Stimulated activated CD4-positive, alpha-beta T cell treated with anti-CD3 and anti-CD28 coated beads, Interleukin-2, amount 100 ng/mL, for 48 hours (primary cell): Measurements from ENCODE around the gene GABRR3.

Experiments
- DNase-seq, 2 donors: peaks; one replicate each; pipeline ENCODE4 v3.0.0-alpha.2; 2020

GABRR3 gene

GRCh38 chr3:97954228-97954827, 80.8 kb downstream of the GABRR3 start:
- no peak for DNase-seq

DNA sequence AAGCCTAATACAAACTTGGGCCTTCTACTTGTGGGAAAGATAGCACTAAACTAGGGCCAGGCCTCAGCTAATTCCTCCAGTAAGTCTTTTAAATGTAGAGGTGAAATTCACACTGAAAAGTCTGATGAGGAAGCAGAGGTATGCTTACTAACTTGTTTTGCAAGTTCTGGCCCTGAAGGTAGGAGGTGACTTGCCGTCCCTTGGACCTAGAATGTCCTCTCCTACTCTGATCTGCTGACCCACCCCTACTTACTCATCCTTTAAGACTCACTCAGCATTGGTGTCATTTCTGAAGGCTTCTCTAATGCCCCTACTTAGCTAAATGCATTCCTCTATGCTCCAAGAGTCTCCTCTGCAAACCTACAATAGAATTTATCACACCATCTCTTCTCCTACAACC, 82.2 kb downstream of the GABRR3 start:
- no peak for DNase-seq

DNA sequence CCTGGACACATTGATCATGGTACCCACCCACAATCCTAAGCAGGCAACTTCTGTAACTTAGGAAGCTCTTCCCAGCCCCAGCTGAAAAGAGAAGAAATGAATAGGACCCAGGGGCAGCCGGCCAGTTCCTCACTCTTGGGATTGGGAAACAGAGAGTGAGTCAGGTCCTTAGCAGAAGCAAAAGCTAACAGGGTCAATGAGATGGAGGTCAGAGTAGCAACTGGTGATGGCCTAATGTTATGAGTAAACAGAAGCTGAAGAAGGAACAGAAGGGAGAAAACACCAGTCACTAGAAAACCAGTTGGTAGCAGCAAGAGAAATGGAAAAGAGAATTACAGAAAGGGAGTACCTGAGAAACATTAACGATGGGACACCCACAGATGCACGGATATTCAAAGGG, 82.8 kb downstream of the GABRR3 start:
- no peak for DNase-seq

GRCh38 chr3:97950360-97950759, 84.8 kb downstream of the GABRR3 start:
- no peak for DNase-seq

GRCh38 chr3:97949743-97950142, 85.4 kb downstream of the GABRR3 start:
- no peak for DNase-seq

- DNase-seq: no peak
Measured at GRCh38 chr3:97949110-97949485, 86.0 kb downstream of the GABRR3 start.

DNA sequence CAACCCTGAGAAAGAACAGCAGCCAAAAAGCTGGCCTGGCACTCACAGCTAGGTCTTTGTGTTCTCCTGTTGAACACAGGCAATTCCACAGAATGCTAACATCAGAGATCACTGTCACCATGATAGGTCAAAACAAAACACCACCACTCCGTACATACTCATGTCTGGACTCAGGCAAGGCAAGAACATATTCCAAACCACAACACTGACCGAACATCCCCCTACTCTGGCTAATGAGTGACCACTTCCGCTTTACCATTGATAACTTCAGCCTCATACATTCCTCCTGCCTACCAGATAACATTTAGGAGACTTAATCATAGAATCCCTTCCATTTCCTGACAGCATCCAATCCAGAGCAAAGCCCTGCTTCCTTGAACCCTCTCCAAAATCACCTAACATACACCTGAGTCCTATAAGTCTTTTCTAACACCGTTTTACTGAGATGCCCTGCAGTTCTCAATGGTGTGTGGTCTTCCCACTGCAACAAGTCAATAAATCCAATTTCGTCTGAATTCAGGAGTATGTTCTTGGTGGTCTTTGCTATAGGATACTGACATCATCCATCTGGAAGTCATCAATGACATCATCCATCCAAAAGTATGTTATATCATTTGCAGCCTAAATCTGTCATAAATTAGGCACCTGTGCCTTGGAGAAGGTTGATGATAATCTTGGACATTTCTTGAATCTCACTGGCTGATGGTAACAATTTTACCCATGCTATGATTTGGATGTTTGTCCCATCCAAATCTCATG, 86.6 kb downstream of the GABRR3 start:
- DNase-seq: no peak

DNA sequence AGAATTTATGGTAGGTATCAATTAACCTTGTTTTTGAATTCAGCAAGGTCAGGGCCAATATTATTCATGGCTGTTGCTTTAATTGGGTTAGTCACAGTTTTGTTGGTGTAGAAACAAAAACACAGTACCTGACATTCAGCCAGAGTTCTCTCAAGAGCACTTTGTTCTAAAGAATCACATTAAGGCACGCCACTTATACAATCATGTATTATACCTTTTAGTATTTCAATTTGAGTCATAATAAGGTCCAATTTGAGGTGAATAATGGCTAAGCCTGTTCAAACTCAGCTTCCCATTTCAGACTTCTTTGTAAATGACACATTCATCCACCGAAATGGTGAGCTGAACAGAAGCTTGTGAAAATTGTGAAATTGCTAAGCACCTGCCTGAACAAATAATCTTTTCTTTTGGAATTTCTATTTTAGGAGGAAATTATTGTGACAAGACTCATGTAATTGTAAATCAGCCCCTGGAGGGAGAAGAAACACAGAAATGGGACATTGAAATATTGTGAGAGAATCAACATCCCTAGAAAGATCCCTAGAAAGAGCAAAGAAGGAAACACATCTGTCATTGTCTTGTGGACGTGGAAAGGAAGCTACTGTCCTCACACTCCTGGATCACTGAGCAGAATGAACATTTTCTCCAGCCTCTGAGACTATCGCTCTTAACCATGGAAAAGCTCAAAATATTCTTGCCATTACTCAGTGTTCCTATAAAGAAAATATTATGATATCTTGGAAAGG, 92.1 kb downstream of the GABRR3 start:
- no peak for DNase-seq

GRCh38 chr3:97940034-97940433, 95.1 kb downstream of the GABRR3 start:
- DNase-seq: no peak

DNA sequence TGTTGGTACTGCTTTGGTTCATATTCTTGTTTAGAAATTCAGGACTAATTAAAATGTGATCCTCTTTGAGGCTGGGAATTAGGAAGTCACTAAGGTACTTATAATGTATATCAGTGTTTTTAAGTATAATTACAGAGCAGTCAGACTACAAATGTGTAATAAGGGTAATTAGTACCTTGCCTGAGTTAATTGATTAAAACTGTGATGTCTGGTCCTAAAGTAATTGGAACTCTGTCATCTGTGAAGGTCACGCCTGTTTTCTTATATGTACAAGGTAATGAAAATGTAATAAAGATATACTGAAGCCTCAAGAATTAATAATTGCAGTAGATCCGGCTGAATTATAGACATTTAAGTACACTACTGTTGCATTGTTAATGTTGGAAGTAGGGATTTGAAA, 95.7 kb downstream of the GABRR3 start:
- no peak for DNase-seq

GRCh38 chr3:97938444-97938843, 96.7 kb downstream of the GABRR3 start:
- DNase-seq: no peak

DNA sequence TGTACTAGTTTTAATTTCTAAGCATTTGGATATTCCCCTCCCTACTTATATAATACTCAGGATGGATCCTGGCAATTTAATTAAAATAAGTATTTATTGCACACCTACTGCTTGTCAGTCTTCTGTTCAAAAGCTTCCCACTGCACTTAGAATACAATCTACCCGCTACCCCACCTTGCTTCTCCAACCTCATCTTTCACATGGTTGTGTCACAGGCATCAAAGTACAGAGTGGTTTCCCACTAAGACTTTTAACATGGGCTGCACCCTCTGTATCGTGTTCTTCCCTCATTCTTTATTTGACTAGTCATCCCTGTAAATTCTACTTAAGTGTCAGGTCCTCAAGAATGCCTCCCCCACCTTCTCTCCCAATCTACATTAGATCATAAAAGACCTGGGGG, 97.9 kb downstream of the GABRR3 start:
- DNase-seq: no peak

DNA sequence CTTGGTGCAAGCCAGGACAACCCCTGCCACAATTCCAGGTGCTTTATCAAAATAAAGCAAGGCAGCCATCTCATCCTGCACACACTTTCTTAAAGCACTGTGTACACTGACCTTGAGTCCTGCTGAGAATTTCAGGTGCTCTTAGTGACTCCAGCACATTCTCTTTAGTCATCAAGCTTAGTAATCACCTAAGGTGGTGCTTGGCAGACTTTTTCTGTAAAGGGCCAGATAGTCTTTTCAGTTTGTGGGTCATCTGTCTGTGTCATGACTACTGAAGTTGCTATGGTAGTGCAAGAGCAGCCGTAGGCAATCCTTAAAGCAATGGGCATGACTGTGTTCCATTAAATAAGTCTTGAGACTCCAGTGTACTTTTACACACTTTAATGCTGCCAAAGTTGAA, 99.3 kb downstream of the GABRR3 start:
- no peak for DNase-seq
